Fibroblast of upper back skin (primary cell): ENCODE results near the gene FCGR3A.
A peak's percentile ranks its signal among the peaks of the same experiment; 100 is the strongest.
"Not testable (repeated sequence)": the region's sequence is repeated elsewhere in the genome, so short reads cannot be mapped to it uniquely, and the experiment has no call there.

Source experiments
- DNase-seq: peaks from one replicate; pipeline ENCODE4 v3.0.0-alpha.2; 2013

Gene FCGR3A

GRCh38 chr1:161529463-161530104 is 20.0 kb downstream of the FCGR3A start:
- DNase-seq = not testable (repeated sequence)

- not testable (repeated sequence) for DNase-seq
Measured at GRCh38 chr1:161528550-161528949, 21.1 kb downstream of the FCGR3A start.

- DNase-seq = not testable (repeated sequence)
Measured at GRCh38 chr1:161525918-161526317, 23.7 kb downstream of the FCGR3A start.

- DNase-seq = not testable (repeated sequence)
Measured at GRCh38 chr1:161525321-161525720, 24.3 kb downstream of the FCGR3A start.

- not testable (repeated sequence) for DNase-seq
Measured at GRCh38 chr1:161524742-161525291, 24.8 kb downstream of the FCGR3A start.

GRCh38 chr1:161523817-161524741 is 25.5 kb downstream of the FCGR3A start, which contains the start of gene HSPA6:
Gene HSPA6 (plus strand): TSS chr1:161524540. CDS start chr1:161524659, 119 bp downstream.
- peak; percentile 72 for DNase-seq

- not testable (repeated sequence) for DNase-seq
Measured at GRCh38 chr1:161523041-161523816, 26.4 kb downstream of the FCGR3A start.

GRCh38 chr1:161513953-161514352 is 35.7 kb downstream of the FCGR3A start:
- not testable (repeated sequence) for DNase-seq

DNA sequence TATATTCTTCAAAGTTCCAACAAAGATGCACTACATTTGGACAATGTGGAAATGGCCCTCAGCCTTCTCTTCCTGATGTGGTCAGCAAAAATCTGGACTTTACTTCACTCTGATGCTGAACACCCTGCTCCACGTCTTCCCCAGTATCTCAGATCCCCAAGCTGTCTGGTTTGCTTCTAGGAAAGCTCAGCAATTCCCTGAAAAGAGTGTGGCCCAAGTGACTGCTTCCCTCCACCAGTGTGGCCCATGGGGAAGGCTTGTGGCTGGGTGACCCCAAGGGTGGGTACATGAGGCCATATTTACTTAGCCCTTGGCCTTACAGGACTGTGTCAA is 36.2 kb downstream of the FCGR3A start:
- DNase-seq = not testable (repeated sequence)

- DNase-seq = not testable (repeated sequence)
Measured at GRCh38 chr1:161512636-161513447, 36.8 kb downstream of the FCGR3A start.

GRCh38 chr1:161511756-161512060 is 37.9 kb downstream of the FCGR3A start:
- DNase-seq = no peak

- DNase-seq = no peak
Measured at GRCh38 chr1:161511018-161511755, 38.4 kb downstream of the FCGR3A start.

- no peak for DNase-seq
Measured at GRCh38 chr1:161510477-161510876, 39.1 kb downstream of the FCGR3A start.

DNA sequence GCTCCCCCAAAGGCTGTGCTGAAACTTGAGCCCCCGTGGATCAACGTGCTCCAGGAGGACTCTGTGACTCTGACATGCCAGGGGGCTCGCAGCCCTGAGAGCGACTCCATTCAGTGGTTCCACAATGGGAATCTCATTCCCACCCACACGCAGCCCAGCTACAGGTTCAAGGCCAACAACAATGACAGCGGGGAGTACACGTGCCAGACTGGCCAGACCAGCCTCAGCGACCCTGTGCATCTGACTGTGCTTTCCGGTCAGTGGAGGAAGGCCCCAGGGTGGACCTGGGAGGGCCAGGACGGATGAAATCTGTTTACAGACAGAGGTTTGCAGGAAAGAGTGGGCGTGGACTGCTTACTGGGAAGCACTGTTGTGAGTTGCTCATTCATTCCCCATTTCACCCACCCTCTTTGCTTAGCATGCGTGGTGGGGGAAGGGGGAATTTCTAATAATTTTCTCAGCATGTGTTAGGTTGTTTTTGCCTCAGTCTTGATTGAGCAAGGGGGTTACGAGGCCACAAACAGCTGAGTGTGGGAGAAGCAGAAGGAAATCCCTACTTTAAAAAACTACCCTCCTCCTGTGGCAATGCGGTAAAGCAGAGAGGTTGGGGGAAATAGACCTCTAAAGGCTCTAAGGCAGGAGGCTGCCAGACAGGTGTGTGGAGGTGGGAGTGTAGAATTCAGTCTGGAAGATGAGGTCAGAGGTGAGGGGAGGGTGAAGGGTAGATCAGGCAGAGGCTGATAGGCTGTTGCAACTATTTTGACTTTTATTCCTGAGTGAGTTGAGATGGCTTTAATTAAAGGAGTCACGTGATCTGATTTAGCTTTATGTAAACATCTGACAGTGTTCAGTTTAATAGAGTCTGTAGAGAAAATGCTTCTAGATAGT is 43.0 kb downstream of the FCGR3A start:
- DNase-seq = no peak

DNA sequence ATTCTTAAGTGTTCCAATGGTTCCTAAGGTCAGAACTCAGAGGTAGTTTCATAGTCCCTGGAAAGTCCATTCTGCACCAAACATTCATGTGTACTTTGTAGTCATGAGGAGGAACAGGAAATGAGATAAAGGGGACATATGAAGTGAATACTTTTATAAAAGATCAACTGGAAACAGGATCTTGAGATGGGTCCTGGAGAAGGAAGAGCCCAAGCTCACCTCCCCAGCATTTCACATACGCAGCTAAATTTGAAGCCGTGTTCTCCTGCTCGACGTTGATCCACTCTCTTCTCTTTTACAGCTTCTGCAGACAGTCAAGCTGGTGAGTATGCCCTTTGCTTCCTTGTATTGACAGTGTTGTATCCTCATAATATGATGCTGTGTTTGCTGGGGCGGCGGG is 43.9 kb downstream of the FCGR3A start:
- DNase-seq = no peak

DNA sequence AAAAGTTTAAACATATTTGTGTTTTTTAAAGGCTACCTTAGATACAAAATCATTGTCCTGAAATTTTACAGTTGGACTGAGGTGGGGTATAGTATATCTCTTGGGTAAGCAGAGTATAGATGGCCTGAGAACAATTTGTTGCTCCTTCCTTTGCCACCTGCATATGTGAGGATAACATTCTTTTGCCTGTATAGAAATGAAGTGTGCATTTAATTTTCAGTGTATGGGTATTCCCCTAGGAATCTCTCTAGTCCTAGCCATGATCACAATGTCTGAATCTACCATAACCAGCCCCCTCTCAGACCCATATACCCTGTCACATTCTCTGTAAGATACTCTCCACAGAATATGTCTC is 46.2 kb downstream of the FCGR3A start:
- DNase-seq = no peak

- peak; percentile 41 for DNase-seq
Measured at GRCh38 chr1:161502641-161503393, 46.8 kb downstream of the FCGR3A start.

- no peak for DNase-seq
Measured at GRCh38 chr1:161502181-161502580, 47.4 kb downstream of the FCGR3A start.

DNA sequence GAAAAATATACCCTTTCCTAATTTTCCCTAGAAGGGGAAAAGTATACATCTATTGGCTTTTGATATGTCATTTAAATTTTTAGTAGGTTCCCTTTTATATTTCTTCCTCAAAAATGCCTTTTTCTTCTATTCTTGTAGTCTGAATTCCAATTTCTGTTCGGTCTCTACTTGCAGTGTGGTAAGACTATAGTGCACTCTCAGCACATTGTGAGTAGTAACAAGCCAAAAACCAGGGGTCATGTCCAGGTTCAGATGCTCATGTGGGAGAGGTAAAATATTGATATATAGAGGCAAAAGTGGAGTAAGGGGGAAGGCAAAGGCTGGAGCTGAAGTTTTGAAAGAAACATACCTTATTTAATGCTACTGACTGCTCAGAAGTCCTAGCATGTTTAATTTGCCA is 48.4 kb downstream of the FCGR3A start:
- DNase-seq = no peak
